GDM1 (cell line): Measurements from ENCODE around the gene CLDN5.

ENCODE experiments used
- DNase-seq: peaks from one replicate; lab custom pipeline; 2025; lab: John Stamatoyannopoulos, UW

CLDN5 gene, protein sequence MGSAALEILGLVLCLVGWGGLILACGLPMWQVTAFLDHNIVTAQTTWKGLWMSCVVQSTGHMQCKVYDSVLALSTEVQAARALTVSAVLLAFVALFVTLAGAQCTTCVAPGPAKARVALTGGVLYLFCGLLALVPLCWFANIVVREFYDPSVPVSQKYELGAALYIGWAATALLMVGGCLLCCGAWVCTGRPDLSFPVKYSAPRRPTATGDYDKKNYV

DNA sequence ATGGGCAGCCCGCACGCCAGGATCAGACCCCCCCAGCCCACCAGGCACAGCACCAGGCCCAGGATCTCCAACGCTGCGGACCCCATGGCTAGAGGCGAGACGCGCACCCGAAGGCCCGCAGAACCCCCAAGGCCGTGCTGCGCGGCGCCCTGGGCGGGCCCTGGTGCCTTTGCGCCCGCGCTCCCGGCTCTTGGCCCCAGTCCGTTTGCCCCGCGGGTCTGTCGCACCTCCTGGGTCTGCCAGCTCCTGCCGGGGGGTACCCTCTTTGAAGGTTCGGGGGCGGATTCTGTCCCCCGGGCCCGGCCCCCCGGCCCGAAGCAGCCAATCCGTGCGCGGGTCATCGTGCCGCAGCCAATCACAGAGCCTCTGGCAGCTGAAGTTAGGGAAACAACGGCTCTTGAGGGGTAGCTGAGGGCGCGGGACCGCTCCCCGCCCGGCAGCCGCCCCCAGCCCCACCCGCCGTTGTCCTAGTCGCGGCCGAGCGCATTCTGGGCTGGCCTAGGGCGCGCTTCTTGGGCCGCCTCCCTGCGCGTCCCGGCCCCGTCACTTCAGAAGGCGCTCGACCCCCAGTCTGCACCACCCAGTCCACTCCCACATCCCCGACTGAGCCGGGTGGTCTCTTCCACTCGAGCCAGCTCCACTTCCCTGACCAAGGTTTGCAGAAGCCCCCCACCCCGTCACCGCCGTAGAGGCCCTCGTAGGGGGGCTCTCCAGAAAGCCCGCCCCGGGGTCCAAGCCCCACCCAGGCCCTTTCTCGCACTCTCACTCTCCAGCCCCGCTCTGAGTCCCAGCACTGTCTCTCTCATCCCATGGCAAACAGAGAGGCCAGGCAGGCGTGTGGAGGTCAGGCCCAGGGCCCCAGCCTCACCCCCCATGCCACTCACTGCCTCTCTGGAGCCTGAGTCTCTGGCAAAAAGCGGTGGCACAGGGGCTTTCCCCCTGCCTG is at the start of gene CLDN5:
Gene CLDN5 (minus strand): TSS at position 241 of the 946 bp plus-strand sequence. CDS start 155 bp downstream, at position 86.
- DNase-seq: no peak

- no peak for DNase-seq
Measured at GRCh38 chr22:19571995-19572394, 47.8 kb upstream of the CLDN5 start.

GRCh38 chr22:19571207-19571795 is 47.1 kb upstream of the CLDN5 start:
- DNase-seq: no peak

DNA sequence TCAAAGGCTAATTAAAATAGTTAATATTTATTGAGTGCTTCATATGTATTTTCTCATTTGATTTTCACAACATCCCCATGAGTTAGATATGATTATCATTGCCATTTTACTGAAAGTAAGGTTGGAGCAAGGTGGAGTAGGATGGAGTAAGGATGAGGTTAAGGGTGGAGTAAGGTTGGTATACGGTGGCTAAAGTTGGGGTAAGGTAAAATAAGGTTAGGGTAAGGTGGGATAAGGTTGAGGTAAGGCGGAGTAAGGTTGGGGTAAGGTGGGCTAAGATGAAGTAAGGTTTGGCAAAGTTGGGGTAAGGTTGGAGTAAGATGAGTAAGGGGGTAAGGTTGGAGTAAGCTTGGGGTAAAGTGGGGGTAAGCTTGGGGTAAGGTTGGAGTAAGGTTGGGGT is 45.8 kb upstream of the CLDN5 start:
- DNase-seq: no peak

GRCh38 chr22:19569276-19569640 is 45.0 kb upstream of the CLDN5 start:
- DNase-seq: no peak

- no peak for DNase-seq
Measured at GRCh38 chr22:19568337-19569275, 44.4 kb upstream of the CLDN5 start.

DNA sequence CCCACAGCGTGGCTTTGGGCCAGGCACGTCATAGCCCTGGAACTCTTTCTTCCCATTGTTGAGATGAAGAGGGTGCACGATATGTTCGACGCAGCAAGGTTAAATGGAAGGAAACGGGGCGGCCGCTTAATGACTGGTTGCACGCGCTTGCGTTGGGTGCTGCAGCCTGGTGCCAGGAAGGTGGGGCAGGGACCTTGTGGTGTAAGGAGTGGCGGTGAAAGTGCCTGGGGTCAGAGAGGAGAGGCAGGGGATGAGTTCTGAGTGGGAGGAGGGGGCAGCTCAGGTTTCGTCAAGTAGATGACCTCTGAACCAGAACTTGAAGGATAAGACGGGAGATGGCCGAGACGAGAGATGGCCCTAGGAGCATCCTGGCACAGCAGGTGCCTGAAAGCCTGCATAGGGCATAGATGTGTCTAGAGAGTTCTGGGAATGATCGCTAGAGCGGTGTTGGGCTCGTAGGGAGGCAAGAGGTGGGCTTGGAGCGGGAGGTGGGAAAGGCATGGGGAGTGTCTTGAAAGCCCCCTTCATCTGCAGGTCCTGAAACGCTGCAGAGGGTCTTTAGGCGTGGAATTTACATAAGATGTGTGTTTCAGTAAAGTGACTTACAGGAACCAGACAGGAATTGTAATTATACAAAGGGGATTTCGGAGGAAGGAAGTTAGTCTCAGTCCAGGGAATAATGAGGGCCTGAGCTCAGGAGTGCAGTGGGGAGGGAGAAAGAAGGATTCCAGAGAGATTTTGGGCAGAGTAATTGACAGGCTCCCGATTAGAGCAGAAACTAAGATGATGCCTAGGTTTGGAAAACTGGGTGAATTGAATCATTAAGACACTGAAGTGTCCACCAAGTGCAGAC is 43.2 kb upstream of the CLDN5 start:
- DNase-seq: no peak

DNA sequence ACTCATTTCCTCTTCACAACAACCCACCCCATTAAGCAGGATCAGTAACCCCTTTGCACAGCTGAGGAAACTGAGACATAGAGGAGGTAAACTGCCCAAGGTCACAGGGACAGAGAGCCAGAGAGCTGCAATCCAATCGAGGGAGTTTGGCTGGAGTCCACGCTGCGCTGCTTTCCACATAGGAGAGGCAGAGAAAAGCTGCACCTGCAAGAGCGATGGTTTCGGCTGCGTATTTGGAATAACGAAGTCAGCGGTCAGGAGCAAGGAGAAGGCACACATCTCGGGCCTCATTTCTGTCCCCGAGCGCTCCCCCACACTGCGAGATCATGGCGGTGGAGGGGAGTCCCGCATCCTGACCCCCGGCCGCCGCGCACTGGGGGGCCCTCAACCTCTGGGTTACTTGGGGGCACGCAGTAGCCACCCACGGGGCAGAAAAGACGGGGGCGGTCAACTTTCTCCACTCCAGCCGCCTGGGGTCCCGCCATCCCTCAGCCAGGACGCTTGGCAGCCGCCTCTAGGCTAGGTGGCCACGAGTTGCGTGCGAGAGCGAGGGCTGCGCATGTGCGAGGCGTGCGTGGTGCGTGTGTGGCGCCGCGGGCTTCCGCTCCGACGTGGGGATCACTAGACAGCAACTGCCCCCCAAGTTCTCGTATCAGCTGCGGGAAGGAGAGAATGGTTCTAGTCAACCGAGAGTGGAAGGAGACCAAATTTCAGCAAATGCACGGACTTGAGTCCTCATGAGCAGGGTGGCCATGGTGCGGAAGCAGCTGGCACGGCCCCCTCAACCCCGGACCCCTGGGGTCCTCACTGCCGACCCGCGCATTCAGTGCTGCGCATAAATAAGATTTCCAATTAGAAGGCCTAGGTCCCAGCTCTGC is 42.3 kb upstream of the CLDN5 start:
- no peak for DNase-seq

- no peak for DNase-seq
Measured at GRCh38 chr22:19565382-19566278, 41.4 kb upstream of the CLDN5 start.

- no peak for DNase-seq
Measured at GRCh38 chr22:19559956-19560355, 35.7 kb upstream of the CLDN5 start.

- DNase-seq: no peak
Measured at GRCh38 chr22:19559324-19559811, 35.2 kb upstream of the CLDN5 start.

DNA sequence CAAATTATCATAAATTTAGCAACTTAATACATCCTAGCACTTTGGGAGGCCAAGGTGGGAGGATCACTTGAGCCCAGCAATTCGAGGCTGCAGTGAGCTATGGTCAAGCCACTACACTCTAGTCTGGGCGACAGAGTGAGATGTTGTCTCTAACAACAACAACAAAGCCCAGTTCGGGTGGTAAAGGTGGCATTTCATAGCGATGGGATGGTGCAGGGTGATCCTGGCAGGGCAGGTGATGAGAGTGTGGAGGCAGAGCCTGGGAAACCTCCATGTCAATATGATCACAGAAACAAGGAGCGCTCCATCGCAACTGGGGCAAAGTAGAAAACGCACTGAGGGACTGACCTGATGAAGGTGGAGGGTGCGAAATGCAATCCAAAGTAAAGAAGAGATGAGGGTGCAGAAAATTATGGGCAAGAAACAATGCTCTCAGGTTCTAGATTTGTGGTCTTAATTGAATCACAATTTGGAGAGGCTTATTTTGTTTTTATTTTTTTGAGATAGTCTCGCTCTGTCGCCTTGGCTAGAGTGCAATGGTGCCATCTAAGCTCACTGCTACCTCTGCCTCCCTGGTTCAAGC is 32.8 kb upstream of the CLDN5 start:
- no peak for DNase-seq

- DNase-seq: no peak
Measured at GRCh38 chr22:19555651-19556050, 31.4 kb upstream of the CLDN5 start.

- no peak for DNase-seq
Measured at GRCh38 chr22:19554834-19555404, 30.7 kb upstream of the CLDN5 start.

- DNase-seq: no peak
Measured at GRCh38 chr22:19553201-19553600, 29.0 kb upstream of the CLDN5 start.

GRCh38 chr22:19550382-19550781 is 26.2 kb upstream of the CLDN5 start:
- DNase-seq: no peak

GRCh38 chr22:19549428-19549827 is 25.2 kb upstream of the CLDN5 start:
- no peak for DNase-seq

- no peak for DNase-seq
Measured at GRCh38 chr22:19548964-19549363, 24.8 kb upstream of the CLDN5 start.
